Non-pigmented ciliary epithelial cell (primary cell): ENCODE measurements around the gene OR2V2.
"Not testable (repeated sequence)": the region's sequence is repeated elsewhere in the genome, so short reads cannot be mapped to it uniquely, and the experiment has no call there.

Experiments used
- DNase-seq: peaks from one replicate; pipeline ENCODE4 v3.0.0-alpha.2; 2010; ENCODE audit warnings: low read depth

OR2V2 gene

GRCh38 chr5:181169459-181170236, 22.3 kb downstream of the OR2V2 start:
- not testable (repeated sequence) for DNase-seq

GRCh38 chr5:181170237-181170825, 22.9 kb downstream of the OR2V2 start:
- no peak for DNase-seq

GRCh38 chr5:181170996-181171395, 23.6 kb downstream of the OR2V2 start:
- DNase-seq: no peak

- no peak for DNase-seq
Measured at GRCh38 chr5:181171782-181172181, 24.4 kb downstream of the OR2V2 start.

- DNase-seq: no peak
Measured at GRCh38 chr5:181173027-181173419, 25.6 kb downstream of the OR2V2 start.

GRCh38 chr5:181173420-181174342, 26.3 kb downstream of the OR2V2 start:
- no peak for DNase-seq

GRCh38 chr5:181176254-181176952, 29.0 kb downstream of the OR2V2 start:
- DNase-seq: no peak

GRCh38 chr5:181177559-181177958, 30.2 kb downstream of the OR2V2 start:
- DNase-seq: not testable (repeated sequence)

GRCh38 chr5:181181650-181182565, 34.5 kb downstream of the OR2V2 start:
- no peak for DNase-seq

GRCh38 chr5:181182651-181183050, 35.3 kb downstream of the OR2V2 start:
- no peak for DNase-seq

- no peak for DNase-seq
Measured at GRCh38 chr5:181184845-181185216, 37.4 kb downstream of the OR2V2 start.

- DNase-seq: no peak
Measured at GRCh38 chr5:181185560-181185959, 38.2 kb downstream of the OR2V2 start.

GRCh38 chr5:181186022-181186421, 38.6 kb downstream of the OR2V2 start:
- no peak for DNase-seq

- DNase-seq: no peak
Measured at GRCh38 chr5:181186986-181187499, 39.7 kb downstream of the OR2V2 start.

- no peak for DNase-seq
Measured at GRCh38 chr5:181187500-181188213, 40.3 kb downstream of the OR2V2 start.

GRCh38 chr5:181188700-181189362, 41.4 kb downstream of the OR2V2 start:
- no peak for DNase-seq

- no peak for DNase-seq
Measured at GRCh38 chr5:181189363-181189961, 42.1 kb downstream of the OR2V2 start.

GRCh38 chr5:181189962-181190710, 42.8 kb downstream of the OR2V2 start:
- no peak for DNase-seq
